MM.1S (cell line): ENCODE data around the gene ARHGAP25.

ENCODE experiments used
- DNase-seq: peaks from one replicate; pipeline ENCODE4 v3.0.0-alpha.2; 2015
- H2AFZ ChIP-seq: fragments of 300-600 bp; sonication (generic); 2 replicates; pipeline ENCODE4 v1.6.0; 2016; ENCODE audit warnings: antibody characterized with exemption, low read length
- H3F3A ChIP-seq: fragments of 300-600 bp; sonication (generic); 2 replicates; pipeline ENCODE4 v1.6.1; 2016; ENCODE audit warnings: mild to moderate bottlenecking, antibody characterized with exemption, low read length, moderate library complexity, mixed read lengths; ENCODE audit not compliant: insufficient read depth
- H3K27ac ChIP-seq: fragments of 300-600 bp; sonication (generic); 2 replicates; pipeline ENCODE4 v1.5.1; 2016; ENCODE audit warnings: mild to moderate bottlenecking, low read length
- H3K27me3 ChIP-seq: fragments of 300-600 bp; sonication (generic); replicated peaks from 2 replicates; pipeline ENCODE4 v1.6.0; 2016; ENCODE audit warnings: low read length; ENCODE audit not compliant: insufficient read depth
- H3K36me3 ChIP-seq: fragments of 300-600 bp; sonication (generic); replicated peaks from 2 replicates; pipeline ENCODE4 v1.6.1; 2016; ENCODE audit warnings: mild to moderate bottlenecking, low read length, mixed read lengths; ENCODE audit not compliant: insufficient read depth
- H3K4me1 ChIP-seq: fragments of 300-600 bp; sonication (generic); 2 replicates; pipeline ENCODE4 v1.6.1; 2016; ENCODE audit warnings: low read length, mixed read lengths
- H3K4me2 ChIP-seq: fragments of 300-600 bp; sonication (generic); 2 replicates; pipeline ENCODE4 v1.6.0; 2016; ENCODE audit warnings: low read depth, low read length
- H3K4me3 ChIP-seq: fragments of 300-600 bp; sonication (generic); 2 replicates; pipeline ENCODE4 v1.5.1; 2016; ENCODE audit warnings: low read length, mixed read lengths
- H3K79me2 ChIP-seq: fragments of 300-600 bp; sonication (generic); 2 replicates; pipeline ENCODE4 v1.6.1; 2016; ENCODE audit warnings: mixed run types, low read length, mixed read lengths
- H3K9ac ChIP-seq: fragments of 300-600 bp; sonication (generic); 2 replicates; pipeline ENCODE4 v1.6.1; 2016; ENCODE audit warnings: low read length, mixed read lengths
- H3K9me2 ChIP-seq: fragments of 300-600 bp; sonication (generic); replicated peaks from 2 replicates; pipeline ENCODE4 v1.6.1; 2016; ENCODE audit warnings: mild to moderate bottlenecking, low read length, mixed read lengths; ENCODE audit not compliant: insufficient read depth
- H3K9me3 ChIP-seq: fragments of 300-600 bp; sonication (generic); replicated peaks from 2 replicates; pipeline ENCODE4 v1.6.1; 2016; ENCODE audit warnings: mild to moderate bottlenecking, low read length, mixed read lengths; ENCODE audit not compliant: insufficient read depth
- H4K20me1 ChIP-seq: fragments of 300-600 bp; sonication (generic); 2 replicates; pipeline ENCODE4 v1.6.1; 2016; ENCODE audit warnings: mild to moderate bottlenecking, low read length, moderate library complexity, mixed read lengths; ENCODE audit not compliant: insufficient read depth
- CTCF ChIP-seq: fragments of 300-600 bp; sonication (generic); IDR thresholded peaks from 2 replicates; pipeline ENCODE4 v1.5.1; 2016; ENCODE audit warnings: antibody characterized with exemption, low read length, mixed read lengths
- EZH2 ChIP-seq: fragments of 300-600 bp; sonication (generic); optimal IDR thresholded peaks from 2 replicates; pipeline ENCODE3; 2017; ENCODE audit warnings: low read depth, mild to moderate bottlenecking, antibody characterized with exemption, low read length, mixed read lengths
- EZH2phosphoT487 ChIP-seq: fragments of 300-600 bp; sonication (generic); IDR thresholded peaks from 2 replicates; pipeline ENCODE4 v1.6.1; 2018; ENCODE audit warnings: antibody characterized with exemption, low read length

ARHGAP25 gene

GRCh38 chr2:68825866-68826265, 91.3 kb downstream of the ARHGAP25 start:
- no peak for TF ChIP-seq EZH2phosphoT487
- TF ChIP-seq CTCF: no peak
- TF ChIP-seq EZH2: no peak
- H3K9ac ChIP-seq: no peak overlapping the region
- no peak for DNase-seq
- no peaks in the 10 kb centered on the region for H3K9me3 ChIP-seq
- peaks cover 9% of the 10 kb centered on the region for H3K4me1 ChIP-seq
- no peaks in the 10 kb centered on the region for H3K9me2 ChIP-seq
- no peaks in the 10 kb centered on the region for H4K20me1 ChIP-seq
- no peaks in the 10 kb centered on the region for H3K36me3 ChIP-seq
- H3K4me2 ChIP-seq: no peak overlapping the region
- no peak overlapping the region for H2AFZ ChIP-seq
- no peak overlapping the region for H3K27ac ChIP-seq
- no peaks in the 10 kb centered on the region for H3K79me2 ChIP-seq
- no peaks in the 10 kb centered on the region; the same call in 1 of the 2 replicates for H3F3A ChIP-seq
- no peaks in the 10 kb centered on the region for H3K27me3 ChIP-seq
- no peak overlapping the region for H3K4me3 ChIP-seq

- Histone ChIP-seq H3K36me3 (no peaks in the 10 kb centered on the region), H3K9me2 (no peaks in the 10 kb centered on the region), H3F3A (peaks cover 15% of the 10 kb centered on the region), H3K4me3 (no peak overlapping the region), H3K4me1 (peaks cover 24% of the 10 kb centered on the region), H3K4me2 (no peak overlapping the region), H3K79me2 (no peaks in the 10 kb centered on the region), H2AFZ (no peak overlapping the region), H3K27me3 (no peaks in the 10 kb centered on the region), H4K20me1 (no peaks in the 10 kb centered on the region), H3K9ac (no peak overlapping the region), H3K9me3 (no peaks in the 10 kb centered on the region), H3K27ac (no peak overlapping the region)
- DNase-seq: no peak
- TF ChIP-seq EZH2: no peak
- no peak for TF ChIP-seq CTCF
- no peak for TF ChIP-seq EZH2phosphoT487
Measured at GRCh38 chr2:68827666-68828065, 93.1 kb downstream of the ARHGAP25 start.

- Histone ChIP-seq H3K27ac (peak overlapping the region; percentile 6; the same call in 1 of the 2 replicates), H3K4me2 (peak overlapping the region; percentile 2; the same call in 1 of the 2 replicates)
Measured at GRCh38 chr2:68828887-68829708, 94.5 kb downstream of the ARHGAP25 start.

More at GRCh38 chr2:68828887-68829708, 94.5 kb downstream of the ARHGAP25 start:
- peak; percentile 56 for DNase-seq
- Histone ChIP-seq H3F3A (peaks cover 22% of the 10 kb centered on the region), H3K27me3 (no peaks in the 10 kb centered on the region), H3K36me3 (no peaks in the 10 kb centered on the region), H3K79me2 (no peaks in the 10 kb centered on the region), H4K20me1 (no peaks in the 10 kb centered on the region), H3K9ac (no peak overlapping the region), H3K9me2 (no peaks in the 10 kb centered on the region), H3K4me1 (peaks cover 34% of the 10 kb centered on the region), H3K4me3 (no peak overlapping the region), H3K9me3 (no peaks in the 10 kb centered on the region), H2AFZ (no peak overlapping the region)
- no peak for TF ChIP-seq EZH2phosphoT487
- TF ChIP-seq CTCF: no peak
- no peak for TF ChIP-seq EZH2
